Liver (tissue), 3 donors: Measurements from ENCODE around the gene PMP22.

Source experiments
- EGR1 ChIP-seq, 2 donors: IDR thresholded peaks; 2 replicates each; pipeline ENCODE4 v1.6.1; 2016 to 2018; ENCODE audit warnings: antibody characterized with exemption in 2 of 2, low read depth in 2 of 2
- GABPA ChIP-seq, 2 donors: IDR thresholded peaks in 1 of 2; conservative IDR thresholded peaks in 1 of 2; 2 replicates each; pipeline ENCODE4 v1.6.1; 2016; ENCODE audit warnings: antibody characterized with exemption in 2 of 2, mild to moderate bottlenecking in 1 of 2, moderate library complexity in 1 of 2
- MAX ChIP-seq: IDR thresholded peaks from 2 replicates; pipeline ENCODE4 v1.6.1; 2016; ENCODE audit warnings: antibody characterized with exemption
- RAD21 ChIP-seq, 2 donors: IDR thresholded peaks; 2 replicates each; pipeline ENCODE4 v1.6.1; 2016; ENCODE audit warnings: antibody characterized with exemption in 2 of 2, mild to moderate bottlenecking in 2 of 2
- SP1 ChIP-seq: IDR thresholded peaks from 2 replicates; pipeline ENCODE4 v1.6.1; 2018; ENCODE audit warnings: antibody characterized with exemption, mild to moderate bottlenecking
- TAF1 ChIP-seq: conservative IDR thresholded peaks from 2 replicates; pipeline ENCODE4 v1.6.1; 2016; ENCODE audit warnings: antibody characterized with exemption, mild to moderate bottlenecking
- YY1 ChIP-seq: IDR thresholded peaks from 2 replicates; pipeline ENCODE4 v1.6.1; 2016; ENCODE audit warnings: antibody characterized with exemption, mild to moderate bottlenecking
- TF ChIP-seq, protein P1 (sequence below): fragments of 150-350 bp; IDR thresholded peaks from 2 replicates; pipeline ENCODE4 v1.5.1; 2017; ENCODE audit warnings: improper control_type of control experiment, low read depth, low read length; ENCODE audit not compliant: missing input control
- TF ChIP-seq, protein P2 (sequence below): IDR thresholded peaks from 2 replicates; pipeline ENCODE4 v1.6.1; 2016; ENCODE audit warnings: antibody characterized with exemption, mild to moderate bottlenecking
- TF ChIP-seq, protein P3 (sequence below): IDR thresholded peaks from 2 replicates; pipeline ENCODE4 v1.6.1; 2016; ENCODE audit warnings: antibody characterized with exemption
- donor health status: healthy.
- donor health status: healthy.

DNA sequence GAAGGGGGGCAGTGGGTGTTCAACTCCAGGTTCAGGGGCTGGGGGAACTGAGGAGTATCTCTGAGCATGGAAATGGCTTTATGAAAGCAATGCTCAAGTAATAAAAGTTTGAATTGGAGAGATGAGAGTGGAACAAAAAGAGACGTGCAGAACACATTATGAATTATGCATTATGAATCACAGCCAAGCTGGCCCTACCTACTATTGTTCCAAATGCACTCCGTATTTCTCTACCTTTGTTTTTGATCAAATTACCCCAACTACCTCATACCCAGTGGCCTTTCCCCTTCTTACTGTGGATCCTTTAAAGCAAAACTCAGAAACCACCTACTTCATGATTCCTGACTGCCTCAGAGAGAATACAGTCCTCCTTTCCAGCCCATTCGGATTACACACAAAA lies 38.1 kb upstream of the PMP22 start:
- TF ChIP-seq, protein P1, sequence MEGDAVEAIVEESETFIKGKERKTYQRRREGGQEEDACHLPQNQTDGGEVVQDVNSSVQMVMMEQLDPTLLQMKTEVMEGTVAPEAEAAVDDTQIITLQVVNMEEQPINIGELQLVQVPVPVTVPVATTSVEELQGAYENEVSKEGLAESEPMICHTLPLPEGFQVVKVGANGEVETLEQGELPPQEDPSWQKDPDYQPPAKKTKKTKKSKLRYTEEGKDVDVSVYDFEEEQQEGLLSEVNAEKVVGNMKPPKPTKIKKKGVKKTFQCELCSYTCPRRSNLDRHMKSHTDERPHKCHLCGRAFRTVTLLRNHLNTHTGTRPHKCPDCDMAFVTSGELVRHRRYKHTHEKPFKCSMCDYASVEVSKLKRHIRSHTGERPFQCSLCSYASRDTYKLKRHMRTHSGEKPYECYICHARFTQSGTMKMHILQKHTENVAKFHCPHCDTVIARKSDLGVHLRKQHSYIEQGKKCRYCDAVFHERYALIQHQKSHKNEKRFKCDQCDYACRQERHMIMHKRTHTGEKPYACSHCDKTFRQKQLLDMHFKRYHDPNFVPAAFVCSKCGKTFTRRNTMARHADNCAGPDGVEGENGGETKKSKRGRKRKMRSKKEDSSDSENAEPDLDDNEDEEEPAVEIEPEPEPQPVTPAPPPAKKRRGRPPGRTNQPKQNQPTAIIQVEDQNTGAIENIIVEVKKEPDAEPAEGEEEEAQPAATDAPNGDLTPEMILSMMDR: no peak
- no peak for TF ChIP-seq MAX
- no peak for TF ChIP-seq SP1
- TF ChIP-seq YY1: no peak
- TF ChIP-seq TAF1: no peak
- TF ChIP-seq EGR1 (IDR thresholded peaks at IDR 0.05; ENCODE audit: low read depth in 2 of 2): no peak
- TF ChIP-seq, protein P2, sequence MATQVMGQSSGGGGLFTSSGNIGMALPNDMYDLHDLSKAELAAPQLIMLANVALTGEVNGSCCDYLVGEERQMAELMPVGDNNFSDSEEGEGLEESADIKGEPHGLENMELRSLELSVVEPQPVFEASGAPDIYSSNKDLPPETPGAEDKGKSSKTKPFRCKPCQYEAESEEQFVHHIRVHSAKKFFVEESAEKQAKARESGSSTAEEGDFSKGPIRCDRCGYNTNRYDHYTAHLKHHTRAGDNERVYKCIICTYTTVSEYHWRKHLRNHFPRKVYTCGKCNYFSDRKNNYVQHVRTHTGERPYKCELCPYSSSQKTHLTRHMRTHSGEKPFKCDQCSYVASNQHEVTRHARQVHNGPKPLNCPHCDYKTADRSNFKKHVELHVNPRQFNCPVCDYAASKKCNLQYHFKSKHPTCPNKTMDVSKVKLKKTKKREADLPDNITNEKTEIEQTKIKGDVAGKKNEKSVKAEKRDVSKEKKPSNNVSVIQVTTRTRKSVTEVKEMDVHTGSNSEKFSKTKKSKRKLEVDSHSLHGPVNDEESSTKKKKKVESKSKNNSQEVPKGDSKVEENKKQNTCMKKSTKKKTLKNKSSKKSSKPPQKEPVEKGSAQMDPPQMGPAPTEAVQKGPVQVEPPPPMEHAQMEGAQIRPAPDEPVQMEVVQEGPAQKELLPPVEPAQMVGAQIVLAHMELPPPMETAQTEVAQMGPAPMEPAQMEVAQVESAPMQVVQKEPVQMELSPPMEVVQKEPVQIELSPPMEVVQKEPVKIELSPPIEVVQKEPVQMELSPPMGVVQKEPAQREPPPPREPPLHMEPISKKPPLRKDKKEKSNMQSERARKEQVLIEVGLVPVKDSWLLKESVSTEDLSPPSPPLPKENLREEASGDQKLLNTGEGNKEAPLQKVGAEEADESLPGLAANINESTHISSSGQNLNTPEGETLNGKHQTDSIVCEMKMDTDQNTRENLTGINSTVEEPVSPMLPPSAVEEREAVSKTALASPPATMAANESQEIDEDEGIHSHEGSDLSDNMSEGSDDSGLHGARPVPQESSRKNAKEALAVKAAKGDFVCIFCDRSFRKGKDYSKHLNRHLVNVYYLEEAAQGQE: no peak
- no peak for TF ChIP-seq RAD21 (IDR thresholded peaks at IDR 0.05)
- TF ChIP-seq GABPA (IDR thresholded peaks at IDR 0.05 in 1 of 2, conservative IDR thresholded peaks at IDR 0.05 in 1 of 2): no peak
- TF ChIP-seq, protein P3, sequence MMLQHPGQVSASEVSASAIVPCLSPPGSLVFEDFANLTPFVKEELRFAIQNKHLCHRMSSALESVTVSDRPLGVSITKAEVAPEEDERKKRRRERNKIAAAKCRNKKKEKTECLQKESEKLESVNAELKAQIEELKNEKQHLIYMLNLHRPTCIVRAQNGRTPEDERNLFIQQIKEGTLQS: no peak
